ENCODE results near the gene ABO.

GRCh38 chr9:133247632-133248031 is 27.4 kb downstream of the ABO start:
- TF ChIP-seq POLR2A (IDR thresholded peaks at IDR 0.05) (no peak), CTCF (IDR thresholded peaks at IDR 0.05) (no peak)
